Prostate gland (tissue), 2 donors: ENCODE measurements around the gene LHX6. TPM values are rescaled to one million over a fixed set of nuclear protein-coding genes. Genes with fewer than 3 reads are reported as not detected.

Source experiments
- DNase-seq: peaks from one replicate; pipeline ENCODE4 v3.0.0-alpha.2; 2019; ENCODE audit warnings: low spot score
- H3K27ac ChIP-seq, 2 donors: fragments of 200-600 bp; sonication (generic); 2 replicates each; pipeline ENCODE4 v1.5.1; 2017 to 2019
- H3K27me3 ChIP-seq: fragments of 200-600 bp; sonication (generic); replicated peaks from 2 replicates; pipeline ENCODE4 v1.5.1; 2019; ENCODE audit not compliant: insufficient read depth
- H3K36me3 ChIP-seq, 2 donors: fragments of 200-600 bp; sonication (generic); 1 replicate in 1 of 2; 2 replicates in 1 of 2; pipeline versions ENCODE4 v1.5.1 to v1.8.1; 2017 to 2019
- H3K4me1 ChIP-seq: fragments of 200-600 bp; sonication (generic); replicated peaks from 2 replicates; pipeline ENCODE4 v1.5.1; 2019
- H3K4me3 ChIP-seq, 2 donors: fragments of 200-600 bp; sonication (generic); 2 replicates each; pipeline ENCODE4 v1.5.1; 2017 to 2019
- H3K9me3 ChIP-seq: fragments of 200-600 bp; sonication (generic); 2 replicates; pipeline ENCODE4 v1.5.1; 2017
- CTCF ChIP-seq, 4 experiments: fragments of 200-600 bp in 2 of 4; fragments of 450-650 bp in 2 of 4; sonication (generic) in 2 of 4; IDR thresholded peaks; 1 replicate in 3 of 4; 2 replicates in 1 of 4; pipeline ENCODE4 v1.5.1; 2016 to 2019; ENCODE audit warnings: antibody characterized with exemption in 4 of 4, mild to moderate bottlenecking in 2 of 4, moderate library complexity in 2 of 4
- POLR2A ChIP-seq: fragments of 450-650 bp; IDR thresholded peaks from one replicate; pipeline ENCODE4 v1.6.1; 2016; ENCODE audit warnings: antibody characterized with exemption, mild to moderate bottlenecking
- POLR2AphosphoS5 ChIP-seq: sonication (generic); formaldehyde crosslinking; IDR thresholded peaks from one replicate; pipeline ENCODE4 v1.6.1; 2017; ENCODE audit warnings: antibody characterized with exemption
- WGBS: methylation state at CpG from one replicate; pipeline ENCODE4 v1.1.5; 2018; 5-methylcytosine and 5-hydroxymethylcytosine counted together
- intact Hi-C: fragments of 100-400 bp; cut with DNase I; formaldehyde crosslinking; loops from one replicate; pipeline ENCODE4 v1.14.2; 2022
- total RNA-seq, 2 donors: library from RNA; depleted of rRNA; stranded (reverse); fragments of >200 nt; gene quantifications; one replicate each; pipeline ENCODE4 v1.1.0, GENCODE V29; 2016

Gene LHX6
- total RNA-seq, 2 donors from 2014 or later: 2.7 to 7.3 TPM

GRCh38 chr9:122180633-122181032 lies 48.1 kb downstream of the LHX6 start:
- no peak overlapping the region for H3K27ac ChIP-seq
- 25% methylated on average over 4 of the region's 4 CpGs for WGBS
- H3K4me1 ChIP-seq: no peaks in the 10 kb centered on the region
- no peak for TF ChIP-seq CTCF (IDR thresholded peaks at IDR 0.05)
- no peak for TF ChIP-seq POLR2AphosphoS5
- no peak for TF ChIP-seq POLR2A
- H3K27me3 ChIP-seq: no peaks in the 10 kb centered on the region
- no peaks in the 10 kb centered on the region for H3K9me3 ChIP-seq
- no peak for DNase-seq
- no peaks in the 10 kb centered on the region for H3K36me3 ChIP-seq
- no peak overlapping the region for H3K4me3 ChIP-seq
- intact Hi-C loops: no loop called here

GRCh38 chr9:122179690-122180074 lies 49.1 kb downstream of the LHX6 start:
- WGBS: 96% methylated on average over 2 of the region's 2 CpGs
- no peak for DNase-seq
- TF ChIP-seq POLR2A (no peak), POLR2AphosphoS5 (no peak), CTCF (IDR thresholded peaks at IDR 0.05) (no peak)
- intact Hi-C loops: no loop called here
- Histone ChIP-seq H3K36me3 (no peaks in the 10 kb centered on the region), H3K27me3 (no peaks in the 10 kb centered on the region), H3K9me3 (no peaks in the 10 kb centered on the region), H3K4me3 (no peak overlapping the region), H3K4me1 (no peaks in the 10 kb centered on the region), H3K27ac (no peak overlapping the region)

GRCh38 chr9:122179054-122179689 lies 49.6 kb downstream of the LHX6 start:
- H3K4me3 ChIP-seq: no peak overlapping the region
- WGBS: 86% methylated on average over 5 of the region's 5 CpGs
- no peaks in the 10 kb centered on the region for H3K4me1 ChIP-seq
- no peaks in the 10 kb centered on the region for H3K9me3 ChIP-seq
- no peaks in the 10 kb centered on the region for H3K27me3 ChIP-seq
- no peak overlapping the region for H3K27ac ChIP-seq
- no peaks in the 10 kb centered on the region for H3K36me3 ChIP-seq
- no peak for DNase-seq
- TF ChIP-seq CTCF (IDR thresholded peaks at IDR 0.05) (no peak), POLR2A (no peak), POLR2AphosphoS5 (no peak)
- intact Hi-C loops: no loop called here

GRCh38 chr9:122176916-122177315 lies 51.8 kb downstream of the LHX6 start:
- Histone ChIP-seq H3K36me3 (no peaks in the 10 kb centered on the region), H3K4me3 (no peak overlapping the region), H3K9me3 (no peaks in the 10 kb centered on the region), H3K27ac (no peak overlapping the region), H3K4me1 (no peaks in the 10 kb centered on the region), H3K27me3 (no peaks in the 10 kb centered on the region)
- TF ChIP-seq CTCF (IDR thresholded peaks at IDR 0.05) (no peak), POLR2A (no peak), POLR2AphosphoS5 (no peak)
- 76% methylated on average over 2 of the region's 2 CpGs for WGBS
- DNase-seq: no peak
- intact Hi-C loops: no loop called here

GRCh38 chr9:122173670-122174069 lies 55.1 kb downstream of the LHX6 start:
- Histone ChIP-seq H3K9me3 (no peaks in the 10 kb centered on the region), H3K36me3 (no peaks in the 10 kb centered on the region), H3K27me3 (no peaks in the 10 kb centered on the region), H3K27ac (no peak overlapping the region), H3K4me3 (no peak overlapping the region), H3K4me1 (no peaks in the 10 kb centered on the region)
- no peak for DNase-seq
- WGBS: 81% methylated on average over 3 of the region's 3 CpGs
- intact Hi-C loops: no loop called here
- TF ChIP-seq POLR2AphosphoS5 (no peak), CTCF (IDR thresholded peaks at IDR 0.05) (no peak), POLR2A (no peak)
